ENCODE data around the gene SBK1. TPM values are rescaled to one million over a fixed set of nuclear protein-coding genes. Genes with fewer than 3 reads are reported as not detected.

The SBK1 gene
- total RNA-seq, 1 experiment from 2014 or later, result 4.4 TPM

DNA sequence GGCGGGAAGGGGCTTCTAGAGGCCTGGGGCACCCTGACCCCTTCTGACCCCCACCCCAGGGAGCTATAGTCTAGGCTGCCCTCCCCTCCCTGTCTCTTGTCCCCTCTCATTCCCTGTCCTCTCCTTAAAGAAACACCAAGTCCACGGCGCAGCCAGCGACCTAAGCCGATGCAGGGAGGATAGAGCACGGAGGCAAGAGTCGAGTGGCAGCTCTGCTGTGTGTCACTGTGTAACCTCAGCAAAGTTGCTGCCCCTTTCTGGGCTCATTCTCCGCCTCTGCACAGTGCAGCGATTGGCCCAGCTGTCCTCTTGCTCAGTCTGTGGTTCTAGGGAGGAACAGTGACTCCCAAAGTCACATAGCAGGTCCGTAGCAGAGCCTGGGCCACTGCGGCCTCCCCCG, 36.5 kb upstream of the SBK1 start:
- Mint-ChIP-seq H3K27me3 (ENCODE audit: unreplicated experiment) (peaks cover 68% of the 10 kb centered on the region), H3K9me3 (ENCODE audit: low read depth, unreplicated experiment) (peaks cover 2% of the 10 kb centered on the region), H3K36me3 (ENCODE audit: insufficient read depth, unreplicated experiment) (no peaks in the 10 kb centered on the region), H3K4me3 (ENCODE audit: low read depth, unreplicated experiment) (no peak overlapping the region), H3K27ac (ENCODE audit: unreplicated experiment) (no peak overlapping the region), H3K4me1 (ENCODE audit: low read depth, unreplicated experiment) (no peaks in the 10 kb centered on the region)
- no TSS peak for BruUV-seq (replicated peaks)
- intact Hi-C loops (cut with micrococcal nuclease; ENCODE audit: unreplicated experiment), result no loop called here
- no peak for DNase-seq
- CTCF ChIA-PET, result interaction anchor here (0.6 kb wide), 1 partner anchor 33 kb away, joined by 3 read pairs; no protein-coding TSS in a partner anchor
- TF ChIP-seq, protein P1, sequence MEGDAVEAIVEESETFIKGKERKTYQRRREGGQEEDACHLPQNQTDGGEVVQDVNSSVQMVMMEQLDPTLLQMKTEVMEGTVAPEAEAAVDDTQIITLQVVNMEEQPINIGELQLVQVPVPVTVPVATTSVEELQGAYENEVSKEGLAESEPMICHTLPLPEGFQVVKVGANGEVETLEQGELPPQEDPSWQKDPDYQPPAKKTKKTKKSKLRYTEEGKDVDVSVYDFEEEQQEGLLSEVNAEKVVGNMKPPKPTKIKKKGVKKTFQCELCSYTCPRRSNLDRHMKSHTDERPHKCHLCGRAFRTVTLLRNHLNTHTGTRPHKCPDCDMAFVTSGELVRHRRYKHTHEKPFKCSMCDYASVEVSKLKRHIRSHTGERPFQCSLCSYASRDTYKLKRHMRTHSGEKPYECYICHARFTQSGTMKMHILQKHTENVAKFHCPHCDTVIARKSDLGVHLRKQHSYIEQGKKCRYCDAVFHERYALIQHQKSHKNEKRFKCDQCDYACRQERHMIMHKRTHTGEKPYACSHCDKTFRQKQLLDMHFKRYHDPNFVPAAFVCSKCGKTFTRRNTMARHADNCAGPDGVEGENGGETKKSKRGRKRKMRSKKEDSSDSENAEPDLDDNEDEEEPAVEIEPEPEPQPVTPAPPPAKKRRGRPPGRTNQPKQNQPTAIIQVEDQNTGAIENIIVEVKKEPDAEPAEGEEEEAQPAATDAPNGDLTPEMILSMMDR (IDR thresholded peaks at IDR 0.05; ENCODE audit: unreplicated experiment), result no peak

DNA sequence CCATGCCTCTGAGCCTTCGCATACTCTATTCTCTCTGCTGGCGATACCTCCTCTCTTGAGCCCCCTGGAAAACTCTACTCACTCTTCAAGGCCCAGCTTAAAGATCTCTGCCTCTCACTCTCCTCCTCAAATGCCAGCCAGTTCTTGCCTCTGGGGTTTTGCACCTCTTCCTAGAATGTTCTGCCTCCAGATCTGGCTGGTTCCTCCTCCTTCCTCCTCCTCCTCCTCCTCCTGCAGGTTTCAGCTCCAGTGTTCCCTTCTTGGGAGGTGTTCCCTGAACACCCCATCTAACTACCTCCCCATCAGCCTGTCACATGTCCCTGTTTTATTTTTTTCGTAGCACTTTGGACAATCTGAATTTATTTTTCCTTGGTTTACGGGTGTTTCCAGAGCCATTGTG, 35.1 kb upstream of the SBK1 start:
- no peak for DNase-seq
- TF ChIP-seq, protein P1 (IDR thresholded peaks at IDR 0.05; ENCODE audit: unreplicated experiment), result no peak
- CTCF ChIA-PET, result interaction anchor here (0.7 kb wide), 1 partner anchor 179 kb away, joined by 3 read pairs; no protein-coding TSS in a partner anchor
- BruUV-seq (replicated peaks), result no TSS peak
- H3K9me3 Mint-ChIP-seq (ENCODE audit: low read depth, unreplicated experiment), result peaks cover under 1% of the 10 kb centered on the region
- H3K4me1 Mint-ChIP-seq (ENCODE audit: low read depth, unreplicated experiment), result no peaks in the 10 kb centered on the region
- no peaks in the 10 kb centered on the region for H3K36me3 Mint-ChIP-seq (ENCODE audit: insufficient read depth, unreplicated experiment)
- H3K27ac Mint-ChIP-seq (ENCODE audit: unreplicated experiment), result no peak overlapping the region
- intact Hi-C loops (cut with micrococcal nuclease; ENCODE audit: unreplicated experiment), result no loop called here
- no peak overlapping the region for H3K4me3 Mint-ChIP-seq (ENCODE audit: low read depth, unreplicated experiment)
- H3K27me3 Mint-ChIP-seq (ENCODE audit: unreplicated experiment), result peaks cover 68% of the 10 kb centered on the region

DNA sequence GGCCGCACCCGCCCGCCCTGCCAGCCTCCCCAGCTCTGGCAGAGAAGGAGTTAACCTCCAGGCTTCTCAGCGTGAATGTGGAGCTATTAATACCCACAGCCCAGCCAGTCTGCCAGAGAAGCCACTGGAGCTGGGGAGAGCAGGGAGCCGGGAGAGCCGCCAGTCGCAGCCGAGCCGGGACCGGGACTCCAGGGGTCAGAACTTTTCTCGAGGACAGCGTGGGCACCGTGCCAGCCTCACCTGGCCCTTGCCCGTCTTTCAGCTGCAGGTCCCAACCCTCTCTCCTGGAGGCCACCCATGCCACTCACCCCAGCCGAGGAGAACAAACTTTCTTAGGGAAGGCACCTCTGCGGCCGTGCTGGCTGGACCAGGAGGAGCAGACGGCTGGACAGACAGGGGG, 33.8 kb upstream of the SBK1 start:
- TF ChIP-seq, protein P1 (IDR thresholded peaks at IDR 0.05; ENCODE audit: unreplicated experiment), result no peak
- peak; percentile 28 for DNase-seq
- Mint-ChIP-seq H3K4me1 (ENCODE audit: low read depth, unreplicated experiment) (no peaks in the 10 kb centered on the region), H3K9me3 (ENCODE audit: low read depth, unreplicated experiment) (no peaks in the 10 kb centered on the region), H3K27ac (ENCODE audit: unreplicated experiment) (no peak overlapping the region), H3K4me3 (ENCODE audit: low read depth, unreplicated experiment) (no peak overlapping the region), H3K27me3 (ENCODE audit: unreplicated experiment) (peaks cover 70% of the 10 kb centered on the region), H3K36me3 (ENCODE audit: insufficient read depth, unreplicated experiment) (no peaks in the 10 kb centered on the region)
- BruUV-seq (replicated peaks), result no TSS peak
- intact Hi-C loops (cut with micrococcal nuclease; ENCODE audit: unreplicated experiment), result no loop called here
- CTCF ChIA-PET, result no interaction called here

DNA sequence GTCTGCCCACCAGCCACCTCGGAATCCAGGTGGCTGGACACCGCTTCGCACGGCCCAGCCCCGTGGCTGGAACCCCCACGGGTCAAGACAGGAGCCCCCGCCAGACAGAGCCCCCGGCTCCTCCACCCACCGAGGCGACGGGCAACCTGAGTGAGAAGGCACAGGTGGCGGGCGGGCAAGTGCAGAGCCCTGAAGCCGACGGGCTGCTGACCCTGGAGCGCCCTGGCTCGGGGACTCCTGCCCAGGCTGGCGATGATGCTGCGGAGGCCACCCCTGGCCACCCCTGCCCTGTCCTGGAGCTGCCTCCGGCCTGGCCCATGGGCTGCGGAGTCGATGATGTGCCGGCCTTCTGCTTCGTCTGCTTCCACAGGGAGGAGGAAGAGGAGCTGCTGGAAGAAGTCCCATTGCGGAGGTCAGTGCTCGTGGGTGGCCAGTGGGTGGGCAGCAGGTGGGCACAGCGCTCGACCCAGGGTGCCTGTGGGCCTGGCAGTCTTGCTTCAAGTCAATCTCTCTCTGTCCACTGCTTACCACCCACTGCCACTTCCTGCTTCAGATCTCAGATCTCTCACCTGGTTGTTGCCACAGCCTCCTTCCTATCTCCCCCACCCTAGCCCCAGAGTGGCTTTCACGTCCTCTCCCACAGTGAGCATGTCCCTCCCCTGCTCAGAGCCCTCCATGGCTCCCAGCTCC, 33.1 kb upstream of the SBK1 start:
- no peaks in the 10 kb centered on the region for H3K36me3 Mint-ChIP-seq (ENCODE audit: insufficient read depth, unreplicated experiment)
- H3K9me3 Mint-ChIP-seq (ENCODE audit: low read depth, unreplicated experiment), result no peaks in the 10 kb centered on the region
- H3K4me3 Mint-ChIP-seq (ENCODE audit: low read depth, unreplicated experiment), result no peak overlapping the region
- intact Hi-C loops (cut with micrococcal nuclease; ENCODE audit: unreplicated experiment), result no loop called here
- H3K4me1 Mint-ChIP-seq (ENCODE audit: low read depth, unreplicated experiment), result peaks cover under 1% of the 10 kb centered on the region
- BruUV-seq (replicated peaks), result no TSS peak
- H3K27me3 Mint-ChIP-seq (ENCODE audit: unreplicated experiment), result peaks cover 77% of the 10 kb centered on the region
- no peak for DNase-seq
- TF ChIP-seq, protein P1 (IDR thresholded peaks at IDR 0.05; ENCODE audit: unreplicated experiment), result no peak
- CTCF ChIA-PET, result no interaction called here
- no peak overlapping the region for H3K27ac Mint-ChIP-seq (ENCODE audit: unreplicated experiment)
